Measurements from ENCODE around the gene GIMAP4. TPM values are rescaled to one million over a fixed set of nuclear protein-coding genes. Genes with fewer than 3 reads are reported as not detected.

Gene GIMAP4
- total and polyA plus RNA-seq, 2 donors (not counting 3 experiments of a cell fraction or from before 2014, with no cell fraction given) = 56.6 to 168 TPM

- dilution Hi-C loops (cut with MboI; ENCODE audit: extremely low pct_ligation_motif_present, low sequenced_read_pairs) = no loop called here
- TF ChIP-seq JUN (IDR thresholded peaks at IDR 0.05; ENCODE audit: borderline replicate concordance, insufficient read depth, insufficient read length, low read depth) = no peak
- no peak for TF ChIP-seq POLR2A (IDR thresholded peaks at IDR 0.05; ENCODE audit: low read depth, low read length)
- TF ChIP-seq CTCF (IDR thresholded peaks at IDR 0.05; ENCODE audit: extremely low read depth in 1 of 2, insufficient read depth in 1 of 2, low read depth in 1 of 2, low read length in 2 of 2) = no peak
- no peak for TF ChIP-seq POLR2AphosphoS5 (IDR thresholded peaks at IDR 0.05; ENCODE audit: insufficient read depth, low read depth, low read length)
- TF ChIP-seq GATA2 (IDR thresholded peaks at IDR 0.05; ENCODE audit: insufficient read depth, insufficient read length, low read depth, low read length) = no peak
- TF ChIP-seq FOS (IDR thresholded peaks at IDR 0.05; ENCODE audit: borderline replicate concordance, insufficient read depth, low read length) = no peak
- TF ChIP-seq EZH2 (IDR thresholded peaks at IDR 0.05; ENCODE audit: borderline replicate concordance, low read depth, low read length, severe bottlenecking) = no peak
- TF ChIP-seq MYC (IDR thresholded peaks at IDR 0.05; ENCODE audit: low read depth, low read length) = no peak
- TF ChIP-seq, protein P1, sequence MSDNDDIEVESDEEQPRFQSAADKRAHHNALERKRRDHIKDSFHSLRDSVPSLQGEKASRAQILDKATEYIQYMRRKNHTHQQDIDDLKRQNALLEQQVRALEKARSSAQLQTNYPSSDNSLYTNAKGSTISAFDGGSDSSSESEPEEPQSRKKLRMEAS (IDR thresholded peaks at IDR 0.05; ENCODE audit: insufficient read depth, insufficient read length) = no peak
- Histone ChIP-seq H3K4me3 (replicated peaks in 1 of 3; ENCODE audit: insufficient read depth in 1 of 3, low read depth in 1 of 3, low read length in 3 of 3) (no peak overlapping the region), H2AFZ (ENCODE audit: low read depth, low read length) (no peak overlapping the region), H4K20me1 (replicated peaks; ENCODE audit: control insufficient read depth, extremely low read depth, insufficient read depth, low read length) (no peaks in the 10 kb centered on the region), H3K36me3 (ENCODE audit: control insufficient read depth in 2 of 2, extremely low read depth in 1 of 2, insufficient read depth in 2 of 2, low read length in 2 of 2) (no peaks in the 10 kb centered on the region), H3K27ac (ENCODE audit: insufficient read depth, low read depth, low read length) (no peak overlapping the region), H3K4me2 (ENCODE audit: insufficient read depth, low read length) (no peak overlapping the region), H3K9me1 (replicated peaks; ENCODE audit: control insufficient read depth, extremely low read depth, insufficient read depth, low read length) (no peaks in the 10 kb centered on the region), H3K4me1 (ENCODE audit: control insufficient read depth, extremely low read depth, insufficient read depth, low read length) (peaks cover 8% of the 10 kb centered on the region), H3K9me3 (replicated peaks; ENCODE audit: control insufficient read depth, insufficient read depth, low read length) (no peaks in the 10 kb centered on the region), H3K79me2 (ENCODE audit: control insufficient read depth, insufficient read depth, low read length) (no peaks in the 10 kb centered on the region), H3K27me3 (ENCODE audit: control insufficient read depth in 2 of 2, insufficient read depth in 2 of 2, low read length in 2 of 2) (no peaks in the 10 kb centered on the region), H3K9ac (replicated peaks; ENCODE audit: extremely low read depth, insufficient read depth, low read length) (no peak overlapping the region)
- POLR2A ChIA-PET = no interaction called here
- BruUV-seq (replicated peaks) = no TSS peak
- DNase-seq (ENCODE audit: low read depth, low spot score) (no peak), FAIRE-seq (no peak)
- intact Hi-C loops (cut with micrococcal nuclease) = no loop called here
- CTCF ChIA-PET = interaction anchor here (3.0 kb wide), 1 partner anchor 171 kb away, joined by 12 read pairs; no protein-coding TSS in a partner anchor
Observed at GRCh38 chr7:150620061-150620460, 52.9 kb downstream of the GIMAP4 start.

Data from endothelial cell of umbilical vein (primary cell).